ENCODE data around the gene SAMD4A. TPM values are rescaled to one million over a fixed set of nuclear protein-coding genes. Genes with fewer than 3 reads are reported as not detected.
A peak's percentile ranks its signal among the peaks of the same experiment; 100 is the strongest.

Gene SAMD4A
- total RNA-seq (2014; rRNA removed; shearing (Covaris generic); ENCODE audit: low replicate concordance), result 6.0 and 8.7 TPM in 2 replicates

DNA sequence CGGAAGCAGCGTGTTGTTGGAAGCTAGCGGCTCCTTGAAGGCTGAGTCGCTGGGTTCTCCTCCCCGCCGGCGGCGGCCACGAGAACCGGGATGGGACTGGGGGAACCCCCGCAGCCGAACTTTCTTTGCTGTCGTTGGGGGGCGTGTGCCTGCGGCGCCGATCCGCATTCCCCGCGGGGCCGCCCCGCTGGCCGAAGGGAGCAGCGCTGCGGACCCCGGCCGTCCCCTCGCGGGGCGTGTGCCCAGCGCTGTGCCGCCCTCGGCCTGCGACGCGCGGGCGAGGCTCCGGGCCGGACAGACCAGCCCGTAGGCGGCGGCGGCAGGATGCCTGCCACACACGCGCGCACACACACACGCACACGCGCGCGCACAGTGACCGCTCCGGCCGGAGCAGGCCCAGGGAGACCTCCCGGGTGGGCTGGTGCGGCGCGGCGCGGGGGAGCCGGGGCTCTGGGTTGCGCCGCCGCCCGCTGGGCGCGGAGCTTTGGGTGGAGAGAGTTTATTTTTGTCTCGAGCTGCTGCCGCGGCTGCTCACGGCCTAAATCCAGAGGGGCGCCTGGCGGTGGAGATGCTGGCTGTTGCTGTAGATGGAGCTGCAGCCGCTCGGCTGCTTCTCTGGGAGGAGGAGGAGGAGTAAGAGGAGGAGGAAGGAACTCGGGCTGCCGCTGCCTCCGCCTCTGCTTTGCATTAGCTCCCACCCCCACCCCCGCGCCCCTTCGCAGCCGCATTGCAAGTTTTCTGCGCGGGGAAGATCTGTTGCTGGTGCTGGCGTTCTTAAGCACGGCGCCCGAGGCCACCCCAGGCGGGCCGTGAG, at the start of gene SAMD4A:
Gene SAMD4A (plus strand): TSS at position 719 of the 814 bp plus-strand sequence. CDS start 789 bp downstream, outside the sequence.
- Histone ChIP-seq H3K9me3 (no peaks in the 10 kb centered on the region), H3K27me3 (no peaks in the 10 kb centered on the region), H3K36me3 (peaks cover 26% of the 10 kb centered on the region), H3K4me3 (peak within 1 kb of the TSS; percentile 68)
- peak; percentile 81 for DNase-seq

DNA sequence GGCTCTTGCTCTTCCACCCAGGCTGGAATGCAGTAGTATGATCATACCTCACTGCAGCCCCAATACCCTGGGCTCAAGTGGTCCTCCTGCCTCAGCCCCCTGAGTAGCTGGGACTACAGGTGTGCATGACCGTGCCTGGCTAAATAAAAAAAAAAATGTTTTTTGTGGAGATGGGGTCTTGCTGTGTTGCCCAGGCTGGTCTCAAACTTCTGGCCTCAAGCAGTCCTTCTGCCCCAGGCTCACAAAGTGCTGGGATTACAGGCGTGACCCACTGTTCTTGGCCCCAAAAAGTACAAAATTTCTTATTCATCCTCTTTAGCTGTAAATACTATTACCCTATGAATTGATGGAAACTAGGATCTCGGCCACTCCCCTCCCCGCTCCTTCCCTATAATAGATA, 42.5 kb upstream of the SAMD4A start:
- H3K27me3 ChIP-seq, result no peaks in the 10 kb centered on the region
- H3K9me3 ChIP-seq, result no peaks in the 10 kb centered on the region
- no peak for DNase-seq
- H3K36me3 ChIP-seq, result no peaks in the 10 kb centered on the region
- H3K4me3 ChIP-seq, result no peak overlapping the region

DNA sequence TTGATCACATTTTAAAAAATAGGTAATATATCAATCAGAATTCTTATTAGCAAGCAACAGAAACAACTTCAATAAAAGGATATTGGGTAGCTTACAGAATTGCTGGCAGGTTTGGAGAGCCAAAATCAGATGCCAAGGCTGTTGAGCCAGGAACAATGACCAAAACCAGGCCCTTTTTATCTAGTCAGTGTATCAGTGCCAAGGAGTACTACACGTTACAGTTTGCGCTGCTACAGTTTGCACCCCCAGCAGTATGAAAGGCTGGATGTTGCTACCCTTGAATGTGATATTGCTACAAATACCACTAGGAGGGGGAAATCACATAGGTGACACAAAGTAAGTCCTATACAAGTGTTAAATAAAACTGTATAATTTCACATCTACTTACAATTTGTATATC, 38.0 kb upstream of the SAMD4A start:
- DNase-seq, result no peak

DNA sequence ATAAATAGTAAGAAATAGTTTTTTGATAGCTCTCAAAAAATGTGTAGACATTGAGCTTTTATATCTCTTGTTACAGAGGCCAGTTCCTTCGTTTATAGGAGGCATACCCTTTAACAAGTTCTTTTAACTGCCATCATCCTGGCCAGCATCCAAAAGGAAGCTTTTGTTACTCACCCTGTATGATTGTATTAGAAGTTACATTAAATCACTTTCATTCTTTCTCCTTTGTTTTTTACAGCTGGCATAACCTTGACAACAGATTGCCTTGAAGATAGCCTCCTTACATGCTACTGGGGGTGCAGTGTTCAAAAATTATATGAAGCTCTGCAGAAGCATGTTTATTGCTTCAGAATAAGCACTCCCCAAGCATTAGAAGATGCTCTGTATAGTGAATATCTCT, 37.1 kb upstream of the SAMD4A start:
- Histone ChIP-seq H3K27me3 (no peaks in the 10 kb centered on the region), H3K4me3 (no peak overlapping the region), H3K9me3 (no peaks in the 10 kb centered on the region), H3K36me3 (no peaks in the 10 kb centered on the region)
- peak; percentile 19 for DNase-seq

More for the DNA sequence above, 38.0 kb upstream of the SAMD4A start:
- no peaks in the 10 kb centered on the region for H3K36me3 ChIP-seq
- no peak overlapping the region for H3K4me3 ChIP-seq
- no peaks in the 10 kb centered on the region for H3K9me3 ChIP-seq
- H3K27me3 ChIP-seq, result no peaks in the 10 kb centered on the region

DNA sequence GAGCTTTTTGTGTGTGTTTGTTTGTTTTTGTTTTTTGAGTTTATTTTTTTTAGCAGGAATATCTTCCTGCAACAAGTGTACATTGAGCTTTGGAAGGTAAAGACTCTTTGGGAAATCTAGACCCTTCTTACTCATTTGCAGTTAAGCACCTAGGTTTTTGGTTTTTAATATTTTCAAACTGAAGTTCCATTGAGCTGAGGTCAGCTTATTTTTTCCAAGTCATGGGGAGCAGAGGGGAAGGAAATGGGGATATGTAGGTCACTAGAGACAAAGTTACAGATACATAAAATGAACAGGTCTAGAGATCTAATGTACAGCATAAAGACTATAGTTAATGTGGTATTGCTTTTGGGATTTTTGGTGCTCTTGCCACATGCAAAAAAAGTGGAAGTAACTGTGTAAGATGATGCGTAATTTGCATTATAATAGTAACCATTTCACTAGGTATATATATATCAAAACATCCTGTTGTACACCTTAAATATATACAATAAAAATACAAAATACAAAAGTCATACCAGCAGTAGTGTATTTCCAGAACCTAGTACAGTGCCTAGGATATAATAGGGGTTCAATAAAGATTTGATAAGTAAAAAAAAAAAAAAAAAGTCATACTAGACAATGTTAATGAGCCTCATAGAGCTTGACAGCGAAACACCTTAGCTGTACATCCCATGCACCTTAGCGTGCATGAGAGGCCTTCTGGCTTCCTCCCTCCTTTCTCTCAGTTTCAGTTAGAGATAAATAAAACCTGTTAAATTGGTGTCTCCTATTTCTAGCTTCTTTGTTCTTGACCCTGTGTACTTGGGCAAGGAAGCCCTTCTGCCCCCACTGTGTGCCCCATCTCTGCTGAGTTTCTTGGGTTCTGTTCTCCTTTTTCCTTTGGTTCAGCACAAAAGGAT, 34.6 kb upstream of the SAMD4A start:
- Histone ChIP-seq H3K4me3 (no peak overlapping the region), H3K9me3 (no peaks in the 10 kb centered on the region), H3K27me3 (no peaks in the 10 kb centered on the region), H3K36me3 (no peaks in the 10 kb centered on the region)
- no peak for DNase-seq

- H3K9me3 ChIP-seq, result no peaks in the 10 kb centered on the region
- no peak overlapping the region for H3K4me3 ChIP-seq
- no peaks in the 10 kb centered on the region for H3K27me3 ChIP-seq
- no peaks in the 10 kb centered on the region for H3K36me3 ChIP-seq
- DNase-seq, result no peak
These were observed 33.8 kb upstream of the SAMD4A start for GRCh38 chr14:54533100-54533499.

GRCh38 chr14:54535126-54535525, 31.8 kb upstream of the SAMD4A start:
- H3K27me3 ChIP-seq, result no peaks in the 10 kb centered on the region
- no peaks in the 10 kb centered on the region for H3K36me3 ChIP-seq
- no peak for DNase-seq
- H3K9me3 ChIP-seq, result no peaks in the 10 kb centered on the region
- no peak overlapping the region for H3K4me3 ChIP-seq

DNA sequence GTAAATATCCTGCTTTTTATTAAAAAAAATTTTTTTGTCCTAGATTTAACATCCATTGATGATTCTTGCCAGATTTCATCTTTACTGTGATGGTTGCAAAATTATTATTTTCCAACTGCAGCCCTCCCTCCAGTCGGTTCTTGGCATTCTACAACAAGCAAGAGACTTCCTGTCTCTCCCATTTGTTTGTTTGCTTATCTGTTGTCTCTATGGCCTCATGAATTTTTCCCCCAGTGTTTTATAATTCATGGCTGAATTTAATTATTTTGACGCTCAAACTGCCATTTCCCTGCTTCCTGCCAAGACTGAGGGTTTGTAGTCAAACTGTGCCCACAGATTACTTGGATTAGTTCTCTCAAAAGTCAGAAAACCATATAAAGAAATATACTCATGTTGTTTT, 31.3 kb upstream of the SAMD4A start:
- Histone ChIP-seq H3K27me3 (no peaks in the 10 kb centered on the region), H3K9me3 (no peaks in the 10 kb centered on the region), H3K36me3 (no peaks in the 10 kb centered on the region), H3K4me3 (no peak overlapping the region)
- DNase-seq, result no peak

DNA sequence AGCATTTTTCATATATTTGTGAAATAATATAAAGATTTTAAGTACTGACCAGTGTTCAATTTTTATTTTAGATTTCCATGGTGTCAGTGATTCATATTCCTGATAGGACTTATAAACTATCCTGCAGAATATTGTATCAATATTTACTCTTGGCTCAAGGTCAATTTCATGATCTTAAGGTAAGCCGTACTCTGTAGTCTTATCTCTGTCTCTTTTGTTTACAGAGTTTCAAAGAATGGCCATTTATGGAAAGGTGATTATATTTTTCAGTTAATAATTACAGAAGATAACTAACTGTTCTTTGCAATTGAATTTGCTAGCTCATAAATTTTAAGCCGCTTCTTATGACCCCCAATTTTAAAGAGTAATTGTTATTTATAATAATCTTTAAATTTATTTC, 29.3 kb upstream of the SAMD4A start:
- Histone ChIP-seq H3K9me3 (no peaks in the 10 kb centered on the region), H3K4me3 (no peak overlapping the region), H3K27me3 (no peaks in the 10 kb centered on the region), H3K36me3 (no peaks in the 10 kb centered on the region)
- no peak for DNase-seq

GRCh38 chr14:54538055-54538454, 28.9 kb upstream of the SAMD4A start:
- DNase-seq, result no peak
- Histone ChIP-seq H3K36me3 (no peaks in the 10 kb centered on the region), H3K4me3 (no peak overlapping the region), H3K27me3 (no peaks in the 10 kb centered on the region), H3K9me3 (no peaks in the 10 kb centered on the region)

GRCh38 chr14:54547583-54547982, 19.3 kb upstream of the SAMD4A start:
- no peaks in the 10 kb centered on the region for H3K9me3 ChIP-seq
- no peak for DNase-seq
- no peaks in the 10 kb centered on the region for H3K36me3 ChIP-seq
- no peaks in the 10 kb centered on the region for H3K27me3 ChIP-seq
- H3K4me3 ChIP-seq, result no peak overlapping the region

- DNase-seq, result no peak
- Histone ChIP-seq H3K36me3 (no peaks in the 10 kb centered on the region), H3K4me3 (no peak overlapping the region), H3K9me3 (no peaks in the 10 kb centered on the region), H3K27me3 (no peaks in the 10 kb centered on the region)
These were observed 18.4 kb upstream of the SAMD4A start for GRCh38 chr14:54548491-54548890.

DNA sequence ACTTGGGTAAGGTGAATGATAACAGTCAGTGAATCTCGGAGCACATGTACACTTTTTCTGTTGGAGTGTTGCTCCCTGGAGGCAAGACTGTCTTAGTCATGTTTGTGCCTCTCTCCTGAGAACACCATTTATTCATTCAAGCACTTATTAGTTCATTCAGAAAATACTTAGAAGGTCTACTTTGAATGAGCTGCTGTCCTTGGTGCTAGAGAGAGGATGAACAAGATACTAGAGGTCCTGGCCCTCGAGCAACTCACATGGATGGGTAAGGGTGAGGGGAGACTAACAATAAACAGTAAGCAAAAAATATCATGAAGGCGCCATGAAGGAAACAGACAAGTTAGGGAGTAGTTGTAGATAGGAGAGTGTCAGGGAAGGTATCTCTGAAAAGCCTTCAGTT, 17.1 kb upstream of the SAMD4A start:
- no peaks in the 10 kb centered on the region for H3K9me3 ChIP-seq
- H3K27me3 ChIP-seq, result no peaks in the 10 kb centered on the region
- DNase-seq, result no peak
- no peaks in the 10 kb centered on the region for H3K36me3 ChIP-seq
- no peak overlapping the region for H3K4me3 ChIP-seq

DNA sequence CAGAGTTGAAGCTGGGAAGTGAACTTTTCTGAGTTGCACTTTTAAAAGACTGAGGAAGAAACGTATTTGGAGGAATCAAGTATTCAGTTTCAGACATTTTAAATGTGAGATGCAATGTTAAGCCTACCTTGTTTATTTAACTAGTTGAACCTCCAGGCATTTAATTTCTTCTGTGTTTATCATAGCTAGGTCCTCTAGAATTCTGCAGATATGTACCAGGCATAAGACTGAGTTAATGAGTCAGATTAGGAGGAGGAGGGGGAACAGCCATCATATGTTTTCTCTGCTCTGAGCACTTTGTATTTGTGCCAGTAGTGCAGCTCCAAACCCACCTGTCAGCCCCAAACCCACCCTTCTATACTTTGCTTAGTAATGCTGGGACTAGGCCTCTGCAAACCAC, 16.4 kb upstream of the SAMD4A start:
- H3K4me3 ChIP-seq, result no peak overlapping the region
- no peaks in the 10 kb centered on the region for H3K27me3 ChIP-seq
- DNase-seq, result no peak
- no peaks in the 10 kb centered on the region for H3K9me3 ChIP-seq
- no peaks in the 10 kb centered on the region for H3K36me3 ChIP-seq

- Histone ChIP-seq H3K9me3 (no peaks in the 10 kb centered on the region), H3K27me3 (no peaks in the 10 kb centered on the region), H3K36me3 (no peaks in the 10 kb centered on the region), H3K4me3 (no peak overlapping the region)
- DNase-seq, result no peak
These were observed 12.5 kb upstream of the SAMD4A start for GRCh38 chr14:54554401-54554800.

DNA sequence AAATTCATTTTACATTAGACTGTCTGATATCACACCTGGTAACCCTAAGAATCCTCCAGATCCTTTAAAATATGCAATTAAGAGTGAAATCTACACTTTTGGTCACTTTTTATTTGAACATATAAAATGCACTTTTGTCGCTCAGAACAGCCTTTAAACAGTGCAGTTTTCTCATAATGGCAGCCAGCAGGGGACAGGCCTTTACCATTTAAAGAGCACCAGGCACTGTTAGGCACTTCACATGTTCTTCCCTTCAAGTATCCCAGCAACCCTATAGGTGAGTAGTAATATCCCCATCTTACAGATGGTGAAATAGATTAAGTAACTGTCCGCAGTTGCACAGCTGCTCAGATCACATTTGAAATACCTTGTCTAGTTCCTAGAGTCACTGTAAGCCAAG, 11.3 kb upstream of the SAMD4A start:
- DNase-seq, result no peak
- Histone ChIP-seq H3K9me3 (no peaks in the 10 kb centered on the region), H3K27me3 (no peaks in the 10 kb centered on the region), H3K36me3 (no peaks in the 10 kb centered on the region), H3K4me3 (no peak overlapping the region)

GRCh38 chr14:54556535-54556934, 10.4 kb upstream of the SAMD4A start:
- no peak overlapping the region for H3K4me3 ChIP-seq
- H3K9me3 ChIP-seq, result no peaks in the 10 kb centered on the region
- no peak for DNase-seq
- no peaks in the 10 kb centered on the region for H3K27me3 ChIP-seq
- H3K36me3 ChIP-seq, result no peaks in the 10 kb centered on the region

All from MG63 (cell line).